H1 (cell line): Measurements from ENCODE around the gene LRPAP1. TPM values are rescaled to one million over a fixed set of nuclear protein-coding genes. Genes with fewer than 3 reads are reported as not detected.

Source experiments
- CTCF ChIA-PET: fragments of 300-600 bp; sonication (Branson Sonifier 250); formaldehyde crosslinking; loops from one replicate; lab custom pipeline; 2021; ENCODE audit not compliant: partially characterized antibody; lab: Charles Lee
- POLR2A ChIA-PET: fragments of 300-600 bp; sonication (Branson Sonifier 250); formaldehyde crosslinking; loops from one replicate; lab custom pipeline; 2021; ENCODE audit warnings: inconsistent platforms; ENCODE audit not compliant: partially characterized antibody; lab: Charles Lee
- DNase-seq, 2 experiments: peaks; one replicate each; pipeline versions ENCODE4 v3.0.0 to v3.0.0-alpha.2; 2010 to 2022; ENCODE audit warnings: low spot score in 2 of 2, low read depth in 1 of 2, mixed read lengths in 1 of 2
- FAIRE-seq: peaks from 2 replicates; lab custom pipeline; 2011; peaks lifted over from hg19 to GRCh38; lab: Jason Lieb, UNC
- H2AFZ ChIP-seq: 2 replicates; pipeline ENCODE4 v1.8.1; 2012; ENCODE audit warnings: low read length, inconsistent platforms
- H2AK5ac ChIP-seq: 2 replicates; pipeline ENCODE4 v1.6.1; 2013; ENCODE audit warnings: low read depth, low read length
- H2BK120ac ChIP-seq: replicated peaks from 2 replicates; pipeline ENCODE3; 2013; ENCODE audit warnings: low read depth, low read length, inconsistent platforms
- H2BK12ac ChIP-seq: 2 replicates; pipeline ENCODE4 v1.6.1; 2013; ENCODE audit warnings: low read depth, low read length
- H2BK15ac ChIP-seq: 2 replicates; pipeline ENCODE4 v1.6.1; 2013; ENCODE audit warnings: low read length
- H2BK20ac ChIP-seq: 2 replicates; pipeline ENCODE4 v1.6.1; 2013; ENCODE audit warnings: low read length
- H2BK5ac ChIP-seq: 2 replicates; pipeline ENCODE4 v1.6.1; 2013; ENCODE audit warnings: low read depth, low read length
- H3K14ac ChIP-seq: 2 replicates; pipeline ENCODE4 v1.6.1; 2013; ENCODE audit warnings: inconsistent platforms; ENCODE audit not compliant: insufficient read length
- H3K18ac ChIP-seq: 2 replicates; pipeline ENCODE4 v1.6.1; 2013; ENCODE audit warnings: low read length; ENCODE audit errors: extremely low read depth
- H3K23ac ChIP-seq: 2 replicates; pipeline ENCODE4 v1.6.1; 2013; ENCODE audit warnings: inconsistent platforms; ENCODE audit not compliant: insufficient read length
- H3K23me2 ChIP-seq: 2 replicates; pipeline ENCODE4 v1.6.1; 2013; ENCODE audit warnings: low read depth, low read length
- H3K27ac ChIP-seq: 2 replicates; pipeline ENCODE4 v1.6.1; 2011; ENCODE audit warnings: low read depth, low read length, inconsistent platforms
- H3K27me3 ChIP-seq, 4 experiments: replicated peaks in 1 of 4; 1 replicate in 1 of 4; 2 replicates in 3 of 4; pipeline versions ENCODE4 v1.6.1 to v1.8.1; 2011 to 2013; ENCODE audit warnings: low read length in 3 of 4, mild to moderate bottlenecking in 3 of 4, inconsistent platforms in 2 of 4, mixed read lengths in 2 of 4, moderate library complexity in 1 of 4; ENCODE audit not compliant: control insufficient read depth in 3 of 4, insufficient read depth in 3 of 4; ENCODE audit errors: extremely low read depth in 1 of 4
- H3K36me3 ChIP-seq, 4 experiments: 2 replicates each; pipeline versions ENCODE4 v1.6.1 to v1.8.1; 2011 to 2013; ENCODE audit warnings: mild to moderate bottlenecking in 4 of 4, low read length in 3 of 4, moderate library complexity in 2 of 4, control low read depth in 1 of 4, inconsistent platforms in 1 of 4; ENCODE audit not compliant: insufficient read depth in 4 of 4, control insufficient read depth in 2 of 4
- H3K4ac ChIP-seq: replicated peaks from 2 replicates; pipeline ENCODE3; 2013; ENCODE audit warnings: low read length, low read depth, mixed read lengths, inconsistent platforms; ENCODE audit not compliant: insufficient read length
- H3K4me1 ChIP-seq, 4 experiments: replicated peaks in 1 of 4; 1 replicate in 1 of 4; 2 replicates in 3 of 4; pipeline versions ENCODE4 v1.6.1 to v1.8.1; 2011 to 2013; ENCODE audit warnings: low read length in 3 of 4, inconsistent platforms in 2 of 4, mixed read lengths in 1 of 4; ENCODE audit not compliant: insufficient read depth in 4 of 4, control insufficient read depth in 3 of 4
- H3K4me2 ChIP-seq, 2 experiments: 2 replicates each; pipeline versions ENCODE4 v1.6.1 to v1.8.1; 2011 to 2013; ENCODE audit warnings: low read depth in 2 of 2, low read length in 2 of 2, control low read depth in 1 of 2, inconsistent platforms in 1 of 2, mild to moderate bottlenecking in 1 of 2; ENCODE audit not compliant: insufficient read depth in 1 of 2
- H3K4me3 ChIP-seq, 4 experiments: fragments of 200-600, 300-600 bp in 1 of 4; sonication (generic), shearing (Covaris generic), sonication (Bioruptor Twin) in 1 of 4; 2 replicates each; pipeline versions ENCODE4 v1.5.1 to v1.8.1; 2011 to 2016; ENCODE audit warnings: low read length in 4 of 4, low read depth in 3 of 4, control low read depth in 2 of 4, inconsistent platforms in 2 of 4, mild to moderate bottlenecking in 2 of 4, mixed read lengths in 1 of 4, moderate library complexity in 1 of 4; ENCODE audit not compliant: insufficient read depth in 2 of 4; ENCODE audit errors: extremely low read depth in 1 of 4
- H3K56ac ChIP-seq: replicated peaks from 2 replicates; pipeline ENCODE3; 2013; ENCODE audit warnings: low read depth, mild to moderate bottlenecking, mixed read lengths, low read length, inconsistent platforms; ENCODE audit not compliant: insufficient read length
- H3K79me1 ChIP-seq: 2 replicates; pipeline ENCODE4 v1.6.1; 2013; ENCODE audit warnings: low read depth, low read length, control low read depth
- H3K79me2 ChIP-seq, 2 experiments: 2 replicates each; pipeline versions ENCODE4 v1.6.1 to v1.8.1; 2012 to 2013; ENCODE audit warnings: low read length in 2 of 2, mild to moderate bottlenecking in 2 of 2, inconsistent platforms in 1 of 2; ENCODE audit not compliant: insufficient read depth in 2 of 2, control insufficient read depth in 1 of 2
- H3K9ac ChIP-seq, 4 experiments: replicated peaks in 1 of 4; 1 replicate in 1 of 4; 2 replicates in 3 of 4; pipeline versions ENCODE4 v1.6.1 to v1.8.1; 2011 to 2013; ENCODE audit warnings: low read depth in 3 of 4, low read length in 3 of 4, control low read depth in 2 of 4, mild to moderate bottlenecking in 2 of 4, moderate library complexity in 2 of 4, inconsistent platforms in 1 of 4; ENCODE audit errors: extremely low read depth in 1 of 4
- H3K9me3 ChIP-seq, 2 experiments: 2 replicates each; pipeline versions ENCODE4 v1.6.1 to v1.8.1; 2012 to 2013; ENCODE audit warnings: mild to moderate bottlenecking in 2 of 2, moderate library complexity in 2 of 2, control low read depth in 1 of 2, inconsistent platforms in 1 of 2, low read depth in 1 of 2, low read length in 1 of 2, mixed read lengths in 1 of 2; ENCODE audit not compliant: insufficient read depth in 2 of 2
- H4K20me1 ChIP-seq, 2 experiments: replicated peaks in 1 of 2; 2 replicates each; pipeline versions ENCODE3 to v1.8.1; 2011 to 2013; ENCODE audit warnings: inconsistent platforms in 2 of 2, low read length in 2 of 2, mild to moderate bottlenecking in 1 of 2; ENCODE audit not compliant: insufficient read depth in 2 of 2, control insufficient read depth in 1 of 2
- H4K5ac ChIP-seq: 2 replicates; pipeline ENCODE4 v1.6.1; 2013; ENCODE audit warnings: low read length, low read depth, mixed read lengths, inconsistent platforms; ENCODE audit not compliant: insufficient read length
- H4K8ac ChIP-seq: 2 replicates; pipeline ENCODE4 v1.8.0; 2013; ENCODE audit warnings: mild to moderate bottlenecking, moderate library complexity, low read length, inconsistent platforms; ENCODE audit not compliant: insufficient read depth; ENCODE audit errors: extremely low read depth
- H4K91ac ChIP-seq: replicated peaks from 2 replicates; pipeline ENCODE3; 2013; ENCODE audit warnings: low read length, mixed read lengths, inconsistent platforms; ENCODE audit not compliant: insufficient read length
- BRCA1 ChIP-seq: IDR thresholded peaks from 2 replicates; pipeline ENCODE4 v1.6.1; 2012; ENCODE audit warnings: low read depth, low read length, improper control_type of control experiment
- GTF2F1 ChIP-seq: IDR thresholded peaks from 2 replicates; pipeline ENCODE4 v1.6.1; 2012; ENCODE audit warnings: low read depth, low read length, improper control_type of control experiment, borderline replicate concordance
- WGBS, 2 experiments: shearing (Covaris generic) in 1 of 2; methylation state at CpG; one replicate each; pipeline versions ENCODE4 v1.1.6 to v1.1.7; 2013 to 2015; ENCODE audit warnings: low lambda C conversion rate in 2 of 2, mixed read lengths in 2 of 2, inconsistent platforms in 1 of 2, low coverage in 1 of 2, missing lambda C conversion rate in 1 of 2; ENCODE audit not compliant: insufficient replicate concordance in 2 of 2, insufficient coverage in 1 of 2, insufficient read length in 1 of 2; ENCODE audit errors: extremely low coverage in 1 of 2, missing lambda C conversion rate in 1 of 2; 5-methylcytosine and 5-hydroxymethylcytosine counted together
- polyA plus RNA-seq, 7 experiments: library from polyadenylated mRNA; depleted of rRNA in 3 of 7; stranded (reverse) in 5 of 7; unstranded in 2 of 7; fragments of >200 nt in 5 of 7; fragments of 200-250 nt in 2 of 7; gene quantifications; 1 replicate in 5 of 7; 2 replicates in 1 of 7; 4 replicates in 1 of 7; pipeline versions ENCODE4 v1.2.1 to v1.2.3, GENCODE V29; 2011 to 2013; ENCODE audit warnings: missing spikeins in 2 of 7, mixed read lengths in 2 of 7
- total RNA-seq: library from RNA; stranded (reverse); fragmentation: NEBNext Ultra II Directional; extraction: Animal tissue kit (Norgen Biotek cat#: 25700); gene quantifications from 2 replicates; pipeline ENCODE4 v1.2.1, GENCODE V29; 2021
- TF ChIP-seq, protein P1 (sequence below), 3 experiments: IDR thresholded peaks; 1 replicate in 2 of 3; 2 replicates in 1 of 3; pipeline versions ENCODE4 v1.5.1 to v1.6.1; 2011; ENCODE audit warnings: low read length in 3 of 3, mild to moderate bottlenecking in 3 of 3, inconsistent platforms in 2 of 3, low read depth in 1 of 3, moderate library complexity in 1 of 3; ENCODE audit not compliant: insufficient read depth in 1 of 3; ENCODE audit errors: control extremely low read depth in 1 of 3

Gene LRPAP1
- total and polyA plus RNA-seq, 2 of the 8 experiments (the other 6 are each of a cell fraction or from before 2014, with no cell fraction given), result 31.1 to 101 TPM

DNA sequence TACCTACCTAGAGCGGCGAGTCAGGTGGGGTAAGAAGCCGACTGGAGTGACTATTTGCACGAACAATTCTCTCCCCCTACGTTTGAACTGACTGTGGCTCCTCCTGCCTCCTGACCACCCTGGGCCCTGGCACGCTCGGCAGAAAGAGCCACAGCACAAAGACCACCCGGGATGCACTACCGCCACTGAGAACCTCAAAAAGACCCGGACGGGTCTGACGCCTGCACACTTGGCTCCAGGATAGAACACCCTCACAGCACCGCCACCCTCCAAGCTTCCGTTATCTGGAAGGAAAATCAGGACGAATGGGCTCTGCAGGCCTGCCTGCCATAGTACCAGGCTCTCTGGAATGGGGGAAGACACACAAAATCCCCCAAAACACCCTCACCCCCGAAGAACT is 2.2 kb downstream of the LRPAP1 start:
- WGBS, 2 experiments, result 92% methylated on average over 14 of the region's 16 CpGs; no CpG with 5 or more reads in 1 of the 2 experiments
- H3K14ac ChIP-seq, result no peak overlapping the region
- no peak overlapping the region for H2BK15ac ChIP-seq
- H3K4me3 ChIP-seq, result no peak overlapping the region
- H3K4ac ChIP-seq, result no peak overlapping the region
- H2BK5ac ChIP-seq, result no peak overlapping the region
- H2BK12ac ChIP-seq, result no peak overlapping the region
- H3K4me1 ChIP-seq, result peaks cover 3 to 18% (median 12%) of the 10 kb centered on the region in 4 experiments
- no peak for TF ChIP-seq BRCA1
- TF ChIP-seq GTF2F1, result no peak
- TF ChIP-seq, protein P1, sequence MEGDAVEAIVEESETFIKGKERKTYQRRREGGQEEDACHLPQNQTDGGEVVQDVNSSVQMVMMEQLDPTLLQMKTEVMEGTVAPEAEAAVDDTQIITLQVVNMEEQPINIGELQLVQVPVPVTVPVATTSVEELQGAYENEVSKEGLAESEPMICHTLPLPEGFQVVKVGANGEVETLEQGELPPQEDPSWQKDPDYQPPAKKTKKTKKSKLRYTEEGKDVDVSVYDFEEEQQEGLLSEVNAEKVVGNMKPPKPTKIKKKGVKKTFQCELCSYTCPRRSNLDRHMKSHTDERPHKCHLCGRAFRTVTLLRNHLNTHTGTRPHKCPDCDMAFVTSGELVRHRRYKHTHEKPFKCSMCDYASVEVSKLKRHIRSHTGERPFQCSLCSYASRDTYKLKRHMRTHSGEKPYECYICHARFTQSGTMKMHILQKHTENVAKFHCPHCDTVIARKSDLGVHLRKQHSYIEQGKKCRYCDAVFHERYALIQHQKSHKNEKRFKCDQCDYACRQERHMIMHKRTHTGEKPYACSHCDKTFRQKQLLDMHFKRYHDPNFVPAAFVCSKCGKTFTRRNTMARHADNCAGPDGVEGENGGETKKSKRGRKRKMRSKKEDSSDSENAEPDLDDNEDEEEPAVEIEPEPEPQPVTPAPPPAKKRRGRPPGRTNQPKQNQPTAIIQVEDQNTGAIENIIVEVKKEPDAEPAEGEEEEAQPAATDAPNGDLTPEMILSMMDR (IDR thresholded peaks at IDR 0.05; ENCODE audit: control extremely low read depth in 1 of 3, insufficient read depth in 1 of 3, low read depth in 1 of 3, low read length in 3 of 3), result no peak
- DNase-seq (no peak), FAIRE-seq (no peak)
- H3K4me2 ChIP-seq, result peak overlapping the region in 1 of 2 experiments; percentile 92; a peak in 1 of 4 replicates
- H4K5ac ChIP-seq, result no peak overlapping the region
- peaks cover 1 to 18% (median 13%) of the 10 kb centered on the region in 4 experiments; a peak in 5 of 7 replicates for H3K27me3 ChIP-seq
- no peak overlapping the region for H2BK120ac ChIP-seq
- peaks cover 23% of the 10 kb centered on the region for H3K79me1 ChIP-seq
- no peak overlapping the region for H4K91ac ChIP-seq
- no peak overlapping the region for H3K56ac ChIP-seq
- H2AFZ ChIP-seq, result no peak overlapping the region
- CTCF ChIA-PET, result interaction anchor here (1.0 kb wide), 1 partner anchor 14 kb away, joined by 3 read pairs; no protein-coding TSS in a partner anchor
- no peak overlapping the region for H4K8ac ChIP-seq
- H3K23me2 ChIP-seq, result peaks cover 12% of the 10 kb centered on the region
- H2BK20ac ChIP-seq, result no peak overlapping the region
- no peak overlapping the region for H2AK5ac ChIP-seq
- no peak overlapping the region for H3K18ac ChIP-seq
- peaks cover 27 to 50% of the 10 kb centered on the region in 2 experiments for H4K20me1 ChIP-seq
- H3K9me3 ChIP-seq, result no peaks in the 10 kb centered on the region
- no peak overlapping the region for H3K23ac ChIP-seq
- H3K9ac ChIP-seq, result no peak overlapping the region
- H3K36me3 ChIP-seq, result peaks cover 0 to 4% (median 1%) of the 10 kb centered on the region in 4 experiments; a peak in 2 of 8 replicates
- no peak overlapping the region for H3K27ac ChIP-seq
- H3K79me2 ChIP-seq, result peaks cover 0 to 35% of the 10 kb centered on the region in 2 experiments; a peak in 1 of 4 replicates
- POLR2A ChIA-PET, result interaction anchor here (2.1 kb wide), 1 partner anchor 12 kb away, joined by 9 read pairs; no protein-coding TSS in a partner anchor
